IMR-90 (cell line): Measurements from ENCODE around the gene USP32. TPM values are rescaled to one million over a fixed set of nuclear protein-coding genes. Genes with fewer than 3 reads are reported as not detected.

ENCODE experiments used
- ATAC-seq: fragments of 200-7000 bp; cut with Tn5 transposase; 2 replicates; pipeline ENCODE4 v1.9.1; 2020; ENCODE audit warnings: low read depth, mild to moderate bottlenecking, moderate library complexity
- BruUV-seq: library from RNA; stranded (reverse); fragments of 400-500 nt; replicated peaks from 2 replicates; lab custom pipeline; 2021; lab: Mats Ljungman, UMichigan
- CTCF ChIA-PET: fragments of 300-600 bp; formaldehyde crosslinking; extraction: SDS; loops from one replicate; lab custom pipeline; 2021; ENCODE audit warnings: antibody characterized with exemption; lab: Yijun Ruan, JAX
- POLR2A ChIA-PET: fragments of 300-600 bp; sonication (Branson Sonifier 250); formaldehyde crosslinking; loops from one replicate; lab custom pipeline; 2022; ENCODE audit warnings: antibody characterized with exemption; ENCODE audit not compliant: unreplicated experiment; lab: Charles Lee
- DNase-seq: peaks from one replicate; pipeline ENCODE4 v3.0.0; 2013
- H2AFZ ChIP-seq: replicated peaks from 2 replicates; pipeline ENCODE3; 2013; ENCODE audit warnings: low read length, mild to moderate bottlenecking; ENCODE audit not compliant: poor library complexity
- H2AK5ac ChIP-seq: 2 replicates; pipeline ENCODE4 v1.6.1; 2013; ENCODE audit warnings: low read depth, low read length, inconsistent platforms
- H2AK9ac ChIP-seq: replicated peaks from 2 replicates; pipeline ENCODE3; 2013; ENCODE audit warnings: mild to moderate bottlenecking, low read depth, low read length, moderate library complexity; ENCODE audit not compliant: poor library complexity
- H2BK120ac ChIP-seq: 2 replicates; pipeline ENCODE4 v1.6.1; 2013; ENCODE audit warnings: low read depth, low read length, inconsistent platforms
- H2BK15ac ChIP-seq: 3 replicates; pipeline ENCODE4 v1.6.1; 2013; ENCODE audit warnings: low read depth, low read length, inconsistent platforms
- H2BK20ac ChIP-seq: 2 replicates; pipeline ENCODE4 v1.6.1; 2013; ENCODE audit warnings: low read depth, mild to moderate bottlenecking, inconsistent platforms, low read length, moderate library complexity
- H2BK5ac ChIP-seq: 2 replicates; pipeline ENCODE4 v1.6.1; 2013; ENCODE audit warnings: mild to moderate bottlenecking, low read depth, low read length, inconsistent platforms; ENCODE audit not compliant: poor library complexity, severe bottlenecking
- H3K14ac ChIP-seq: replicated peaks from 2 replicates; pipeline ENCODE4 v1.6.1; 2013; ENCODE audit warnings: low read depth, low read length, inconsistent platforms
- H3K18ac ChIP-seq: 2 replicates; pipeline ENCODE4 v1.6.1; 2013; ENCODE audit warnings: low read depth, low read length, control low read depth
- H3K23ac ChIP-seq: 2 replicates; pipeline ENCODE4 v1.6.1; 2013; ENCODE audit warnings: low read depth, low read length, inconsistent platforms
- H3K27ac ChIP-seq: 2 replicates; pipeline ENCODE4 v1.5.1; 2013; ENCODE audit warnings: mild to moderate bottlenecking, control low read depth, low read length; ENCODE audit not compliant: insufficient read depth
- H3K27me3 ChIP-seq: 2 replicates; pipeline ENCODE4 v1.6.1; 2013; ENCODE audit warnings: low read length; ENCODE audit not compliant: control insufficient read depth, insufficient read depth
- H3K36me3 ChIP-seq: 2 replicates; pipeline ENCODE4 v1.6.1; 2013; ENCODE audit warnings: low read length, mixed read lengths; ENCODE audit not compliant: control insufficient read depth, insufficient read depth
- H3K4ac ChIP-seq: 2 replicates; pipeline ENCODE4 v1.6.1; 2013; ENCODE audit warnings: low read depth, low read length, inconsistent platforms
- H3K4me1 ChIP-seq: 2 replicates; pipeline ENCODE4 v1.6.1; 2013; ENCODE audit warnings: low read length, mixed read lengths; ENCODE audit not compliant: control insufficient read depth, insufficient read depth
- H3K4me2 ChIP-seq: 2 replicates; pipeline ENCODE4 v1.6.1; 2013; ENCODE audit warnings: low read depth, mild to moderate bottlenecking, control low read depth, low read length, moderate library complexity
- H3K4me3 ChIP-seq: 2 replicates; pipeline ENCODE4 v1.5.1; 2013; ENCODE audit warnings: low read depth, mild to moderate bottlenecking, control low read depth, low read length, moderate library complexity; ENCODE audit not compliant: insufficient read depth
- H3K56ac ChIP-seq: 2 replicates; pipeline ENCODE4 v1.6.1; 2013; ENCODE audit warnings: low read length, inconsistent platforms; ENCODE audit not compliant: insufficient read depth; ENCODE audit errors: extremely low read depth
- H3K79me1 ChIP-seq, 2 experiments: 2 replicates each; pipeline ENCODE4 v1.6.1; 2013; ENCODE audit warnings: low read length in 2 of 2, inconsistent platforms in 1 of 2, low read depth in 1 of 2
- H3K9ac ChIP-seq: 2 replicates; pipeline ENCODE4 v1.6.1; 2013; ENCODE audit warnings: low read depth, low read length, control low read depth
- H3K9me1 ChIP-seq: 2 replicates; pipeline ENCODE4 v1.6.1; 2013; ENCODE audit warnings: low read length, inconsistent platforms; ENCODE audit not compliant: insufficient read depth
- H3K9me3 ChIP-seq: 2 replicates; pipeline ENCODE4 v1.6.1; 2013; ENCODE audit warnings: low read length; ENCODE audit not compliant: control insufficient read depth, insufficient read depth
- H4K20me1 ChIP-seq: 2 replicates; pipeline ENCODE4 v1.6.1; 2013; ENCODE audit warnings: low read length, inconsistent platforms; ENCODE audit not compliant: insufficient read depth
- H4K5ac ChIP-seq: 2 replicates; pipeline ENCODE4 v1.6.1; 2013; ENCODE audit warnings: mild to moderate bottlenecking, low read depth, low read length, control low read depth
- H4K8ac ChIP-seq, 2 experiments: 2 replicates each; pipeline ENCODE4 v1.6.1; 2013; ENCODE audit warnings: low read depth in 2 of 2, low read length in 2 of 2, control low read depth in 1 of 2, inconsistent platforms in 1 of 2
- H4K91ac ChIP-seq: 2 replicates; pipeline ENCODE4 v1.6.1; 2013; ENCODE audit warnings: low read depth, low read length, inconsistent platforms; ENCODE audit not compliant: insufficient read depth
- CEBPB ChIP-seq: IDR thresholded peaks from 2 replicates; pipeline ENCODE4 v1.6.1; 2012; ENCODE audit warnings: low read depth, low read length, improper control_type of control experiment
- CHD1 ChIP-seq: IDR thresholded peaks from 2 replicates; pipeline ENCODE4 v1.6.1; 2012; ENCODE audit warnings: low read depth, low read length, improper control_type of control experiment
- ELK1 ChIP-seq: fragments of 150-350 bp; IDR thresholded peaks from 2 replicates; pipeline ENCODE4 v1.6.1; 2016; ENCODE audit warnings: low read depth, mild to moderate bottlenecking, low read length, moderate library complexity, borderline replicate concordance
- MAFK ChIP-seq: IDR thresholded peaks from 2 replicates; pipeline ENCODE4 v1.6.1; 2012; ENCODE audit warnings: low read depth, low read length, improper control_type of control experiment
- MXI1 ChIP-seq: IDR thresholded peaks from 2 replicates; pipeline ENCODE4 v1.6.1; 2012; ENCODE audit warnings: low read depth, mild to moderate bottlenecking, low read length, moderate library complexity, borderline replicate concordance
- NFE2L2 ChIP-seq: fragments of 150-350 bp; IDR thresholded peaks from 2 replicates; pipeline ENCODE4 v1.6.1; 2016; ENCODE audit warnings: low read depth, mild to moderate bottlenecking, low read length
- RAD21 ChIP-seq: IDR thresholded peaks from 2 replicates; pipeline ENCODE4 v1.6.1; 2012; ENCODE audit warnings: low read length, improper control_type of control experiment
- RCOR1 ChIP-seq: IDR thresholded peaks from 2 replicates; pipeline ENCODE4 v1.6.1; 2012; ENCODE audit warnings: mild to moderate bottlenecking, low read length, improper control_type of control experiment; ENCODE audit not compliant: insufficient replicate concordance
- USF2 ChIP-seq: fragments of 150-350 bp; IDR thresholded peaks from 2 replicates; pipeline ENCODE4 v1.6.1; 2017; ENCODE audit warnings: mild to moderate bottlenecking, antibody characterized with exemption, low read length, low read depth
- WGBS, 2 experiments: methylation state at CpG; one replicate each; pipeline versions ENCODE4 v1.1.5 to v1.1.7; 2013; ENCODE audit warnings: missing lambda C conversion rate in 2 of 2; ENCODE audit not compliant: insufficient read length in 1 of 2; ENCODE audit errors: extremely low coverage in 2 of 2; 5-methylcytosine and 5-hydroxymethylcytosine counted together
- dilution Hi-C: fragments of 300-500 bp; cut with HindIII; formaldehyde crosslinking; loops from one replicate; pipeline ENCODE4 v1.14.3; 2018; ENCODE audit warnings: low sequenced_read_pairs; ENCODE audit not compliant: unreplicated experiment
- in situ Hi-C: fragments of 300-500 bp; cut with MboI; formaldehyde crosslinking; loops from 3 replicates; pipeline ENCODE4 v1.14.3; 2019; ENCODE audit warnings: low sequenced_read_pairs, inconsistent platforms, mixed read lengths
- intact Hi-C: fragments of 100-400 bp; cut with micrococcal nuclease; formaldehyde crosslinking; loops from 2 replicates; pipeline ENCODE4 v1.10.0; 2022
- polyA plus RNA-seq, 3 experiments: library from polyadenylated mRNA; depleted of rRNA; stranded (reverse); fragments of >200 nt; gene quantifications; 2 replicates each; pipeline ENCODE4 v1.2.3, GENCODE V29; 2012; ENCODE audit warnings: low replicate concordance in 1 of 3
- total RNA-seq: library from RNA; depleted of rRNA; stranded (reverse); fragments of >200 nt; gene quantifications from 2 replicates; pipeline ENCODE4 v1.2.3, GENCODE V29; 2012

The USP32 gene
- total and polyA plus RNA-seq, 2 of the 4 experiments (the other 2 are of a cell fraction) = 16.8 to 46.8 TPM

DNA sequence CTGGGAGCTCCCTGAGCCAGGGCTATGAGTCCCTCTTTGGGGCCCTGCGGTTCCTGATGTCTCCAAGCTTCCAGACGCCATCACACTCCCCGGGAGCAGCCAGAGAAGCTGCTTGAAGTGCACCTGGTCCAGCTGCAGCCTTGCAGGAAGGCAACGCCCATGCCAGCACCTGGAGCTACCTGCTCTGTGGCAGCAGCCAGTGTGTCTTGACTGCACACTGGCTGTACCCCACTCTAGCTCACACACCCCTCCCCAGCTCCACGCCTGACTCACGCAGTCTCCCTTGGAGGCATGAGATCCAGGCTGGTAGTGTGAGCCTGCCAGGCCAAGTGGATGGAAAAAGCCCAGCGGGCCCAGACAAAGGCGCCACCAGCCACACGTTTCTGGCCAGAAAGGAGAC is 63.3 kb downstream of the USP32 start:
- no peak overlapping the region for H2AFZ ChIP-seq
- H3K18ac ChIP-seq = no peak overlapping the region
- dilution Hi-C loops = no loop called here
- H3K4me1 ChIP-seq = peaks cover 11% of the 10 kb centered on the region
- H3K27me3 ChIP-seq = no peaks in the 10 kb centered on the region
- no peak overlapping the region; the same call in 1 of the 2 replicates for H3K14ac ChIP-seq
- no peak overlapping the region for H3K27ac ChIP-seq
- H2BK20ac ChIP-seq = no peak overlapping the region
- no peak overlapping the region for H3K9ac ChIP-seq
- intact Hi-C loops = no loop called here
- H3K36me3 ChIP-seq = peaks cover 9% of the 10 kb centered on the region; the same call in 1 of the 2 replicates
- H3K56ac ChIP-seq = no peak overlapping the region
- no peak overlapping the region for H2BK5ac ChIP-seq
- no peak overlapping the region for H4K91ac ChIP-seq
- H2BK15ac ChIP-seq = no peak overlapping the region
- ChIA-PET POLR2A (no interaction called here), CTCF (no interaction called here)
- WGBS, 2 experiments = 100% methylated on average over 3 of the region's 9 CpGs; no CpG with 5 or more reads in 1 of the 2 experiments
- no peak for TF ChIP-seq NFE2L2
- no peak for TF ChIP-seq ELK1
- no peak for TF ChIP-seq USF2
- TF ChIP-seq CHD1 = no peak
- no peak for TF ChIP-seq MXI1
- TF ChIP-seq MAFK = no peak
- TF ChIP-seq RCOR1 = no peak
- TF ChIP-seq RAD21 = no peak
- no peak for TF ChIP-seq CEBPB
- ATAC-seq = no peak
- H3K4ac ChIP-seq = no peak overlapping the region
- in situ Hi-C loops = no loop called here
- H3K4me3 ChIP-seq = no peak overlapping the region
- no peak overlapping the region for H4K8ac ChIP-seq
- H4K5ac ChIP-seq = no peak overlapping the region
- H2AK5ac ChIP-seq = peak overlapping the region; percentile 8; the same call in 1 of the 2 replicates
- H4K20me1 ChIP-seq = peaks cover 36% of the 10 kb centered on the region; the same call in 1 of the 2 replicates
- no peak overlapping the region for H2AK9ac ChIP-seq
- BruUV-seq = no TSS peak
- H3K9me3 ChIP-seq = no peaks in the 10 kb centered on the region
- peaks cover 26 to 79% of the 10 kb centered on the region in 2 experiments for H3K79me1 ChIP-seq
- DNase-seq = no peak
- no peak overlapping the region for H2BK120ac ChIP-seq
- H3K23ac ChIP-seq = no peak overlapping the region
- H3K4me2 ChIP-seq = no peak overlapping the region
- H3K9me1 ChIP-seq = peaks cover 15% of the 10 kb centered on the region
